ENCODE results near the gene RGS6. TPM values are rescaled to one million over a fixed set of nuclear protein-coding genes. Genes with fewer than 3 reads are reported as not detected.
A peak's percentile ranks its signal among the peaks of the same experiment; 100 is the strongest.

The RGS6 gene
- total RNA-seq, 3 donors from 2014 or later, result 3.4 to 9.2 (median 4.5) TPM

DNA sequence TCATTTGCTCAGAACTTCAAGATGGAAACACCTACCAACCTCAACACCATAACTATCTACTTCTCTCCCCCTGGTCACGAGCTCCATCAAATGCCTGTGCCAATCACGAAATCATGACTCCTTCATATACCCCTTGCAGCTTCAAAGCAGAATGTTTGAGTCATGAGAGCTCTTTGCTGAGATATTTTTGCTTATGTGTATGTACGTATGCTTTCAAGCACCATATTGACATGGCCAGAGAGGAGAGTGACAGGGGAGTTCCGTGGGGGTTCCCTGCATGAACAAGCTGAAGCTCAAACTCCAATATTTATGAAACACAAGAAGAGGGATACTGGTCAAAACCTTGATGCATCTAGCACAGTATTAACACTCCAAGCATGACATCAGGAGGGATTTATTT, 587.3 kb downstream of the RGS6 start:
- Histone ChIP-seq H3K27me3 (no peaks in the 10 kb centered on the region), H3K27ac (no peak overlapping the region), H3K4me1 (peaks cover 0 to 5% of the 10 kb centered on the region in 2 donors), H3K9me3 (no peaks in the 10 kb centered on the region), H3K4me3 (no peak overlapping the region), H3K36me3 (no peaks in the 10 kb centered on the region)
- TF ChIP-seq, protein P1, sequence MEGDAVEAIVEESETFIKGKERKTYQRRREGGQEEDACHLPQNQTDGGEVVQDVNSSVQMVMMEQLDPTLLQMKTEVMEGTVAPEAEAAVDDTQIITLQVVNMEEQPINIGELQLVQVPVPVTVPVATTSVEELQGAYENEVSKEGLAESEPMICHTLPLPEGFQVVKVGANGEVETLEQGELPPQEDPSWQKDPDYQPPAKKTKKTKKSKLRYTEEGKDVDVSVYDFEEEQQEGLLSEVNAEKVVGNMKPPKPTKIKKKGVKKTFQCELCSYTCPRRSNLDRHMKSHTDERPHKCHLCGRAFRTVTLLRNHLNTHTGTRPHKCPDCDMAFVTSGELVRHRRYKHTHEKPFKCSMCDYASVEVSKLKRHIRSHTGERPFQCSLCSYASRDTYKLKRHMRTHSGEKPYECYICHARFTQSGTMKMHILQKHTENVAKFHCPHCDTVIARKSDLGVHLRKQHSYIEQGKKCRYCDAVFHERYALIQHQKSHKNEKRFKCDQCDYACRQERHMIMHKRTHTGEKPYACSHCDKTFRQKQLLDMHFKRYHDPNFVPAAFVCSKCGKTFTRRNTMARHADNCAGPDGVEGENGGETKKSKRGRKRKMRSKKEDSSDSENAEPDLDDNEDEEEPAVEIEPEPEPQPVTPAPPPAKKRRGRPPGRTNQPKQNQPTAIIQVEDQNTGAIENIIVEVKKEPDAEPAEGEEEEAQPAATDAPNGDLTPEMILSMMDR (IDR thresholded peaks at IDR 0.05), result no peak
- TF ChIP-seq POLR2A (IDR thresholded peaks at IDR 0.05) (no peak), POLR2AphosphoS5 (IDR thresholded peaks at IDR 0.05) (no peak)
- intact Hi-C loops (cut with DNase I; ENCODE audit: low total_unique reads), result loop anchor here (5.0 kb wide), 1 partner anchor 383 kb away; no protein-coding TSS in a partner anchor
- no peak for DNase-seq (ENCODE audit: low spot score in 2 of 2)

- no peaks in the 10 kb centered on the region for H3K9me3 ChIP-seq
- TF ChIP-seq, protein P1 (IDR thresholded peaks at IDR 0.05), result no peak
- TF ChIP-seq POLR2A (IDR thresholded peaks at IDR 0.05) (no peak), POLR2AphosphoS5 (IDR thresholded peaks at IDR 0.05) (no peak)
- DNase-seq (ENCODE audit: low spot score in 2 of 2), result no peak
- no peaks in the 10 kb centered on the region for H3K36me3 ChIP-seq
- no peaks in the 10 kb centered on the region for H3K27me3 ChIP-seq
- no peak overlapping the region for H3K27ac ChIP-seq
- H3K4me3 ChIP-seq, result no peak overlapping the region
- peaks cover 0 to 5% of the 10 kb centered on the region in 2 donors for H3K4me1 ChIP-seq
- intact Hi-C loops (cut with DNase I; ENCODE audit: low total_unique reads), result no loop called here
These were observed 588.8 kb downstream of the RGS6 start for GRCh38 chr14:72521045-72521444.

DNA sequence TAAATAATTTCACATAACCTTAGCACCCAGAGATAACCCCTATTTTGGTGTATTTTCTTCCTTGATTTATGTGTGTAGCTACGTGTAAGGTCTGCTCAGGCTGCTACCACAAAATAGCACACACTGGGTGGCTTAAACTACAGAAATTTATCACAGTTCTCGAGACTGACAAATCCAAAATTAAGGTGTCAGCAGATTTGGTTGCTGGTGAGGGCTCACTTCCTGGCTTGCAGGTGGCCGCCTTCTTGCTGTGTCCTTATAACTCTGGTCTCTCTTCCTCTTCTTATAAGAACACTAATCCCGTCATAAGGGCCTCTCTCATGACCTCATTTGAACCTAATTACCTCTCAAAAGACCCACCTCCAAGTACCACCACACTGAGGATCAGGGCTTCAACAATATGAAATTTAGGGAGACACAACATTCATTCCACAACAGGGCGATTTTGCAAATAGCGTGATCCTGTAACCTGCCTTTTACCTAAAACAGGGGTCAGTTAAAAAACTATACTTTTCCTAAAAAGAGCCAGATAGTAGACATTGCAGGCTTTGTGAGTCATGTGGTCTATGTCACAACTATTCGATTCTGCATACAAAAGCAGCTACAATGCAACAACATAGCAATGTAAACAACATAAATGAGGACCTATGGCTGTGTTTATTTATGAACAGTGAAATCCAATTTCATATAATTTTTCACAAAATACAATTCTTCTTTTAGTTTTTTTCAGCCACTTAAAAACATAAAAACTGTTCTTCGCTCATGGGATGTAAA, 589.9 kb downstream of the RGS6 start:
- Histone ChIP-seq H3K36me3 (no peaks in the 10 kb centered on the region), H3K9me3 (no peaks in the 10 kb centered on the region), H3K27ac (no peak overlapping the region), H3K27me3 (no peaks in the 10 kb centered on the region), H3K4me3 (no peak overlapping the region), H3K4me1 (peaks cover 0 to 5% of the 10 kb centered on the region in 2 donors)
- DNase-seq (ENCODE audit: low spot score in 2 of 2), result no peak
- intact Hi-C loops (cut with DNase I; ENCODE audit: low total_unique reads), result no loop called here
- TF ChIP-seq POLR2A (IDR thresholded peaks at IDR 0.05), result no peak
- TF ChIP-seq, protein P1 (IDR thresholded peaks at IDR 0.05), result no peak
- TF ChIP-seq POLR2AphosphoS5 (IDR thresholded peaks at IDR 0.05), result no peak

DNA sequence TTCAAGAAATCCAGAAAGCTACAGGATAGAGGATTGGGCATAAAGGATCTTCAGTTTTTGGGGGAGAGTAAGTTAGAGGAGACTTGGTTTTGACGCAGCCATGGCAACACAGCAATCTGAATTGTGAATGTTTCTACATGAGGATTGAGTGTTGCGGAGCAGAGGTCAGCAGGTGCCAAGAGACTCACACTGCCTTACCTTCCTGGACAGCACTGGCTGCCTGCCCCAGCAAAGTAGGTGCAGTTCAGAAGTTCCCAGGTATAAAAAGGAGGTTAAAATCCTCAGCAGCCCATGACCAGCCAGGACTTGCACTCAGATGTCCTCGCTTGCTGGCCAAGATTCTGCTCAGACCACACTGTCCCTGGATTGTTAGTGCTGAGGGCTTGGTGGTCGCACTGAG, 590.6 kb downstream of the RGS6 start:
- Histone ChIP-seq H3K27ac (peak overlapping the region in 1 of 2 donors; percentile 40), H3K9me3 (no peaks in the 10 kb centered on the region), H3K36me3 (no peaks in the 10 kb centered on the region), H3K4me3 (no peak overlapping the region), H3K4me1 (peaks cover 0 to 5% of the 10 kb centered on the region in 2 donors), H3K27me3 (no peaks in the 10 kb centered on the region)
- TF ChIP-seq, protein P1 (IDR thresholded peaks at IDR 0.05), result no peak
- TF ChIP-seq POLR2A (IDR thresholded peaks at IDR 0.05) (no peak), POLR2AphosphoS5 (IDR thresholded peaks at IDR 0.05) (no peak)
- intact Hi-C loops (cut with DNase I; ENCODE audit: low total_unique reads), result no loop called here
- no peak for DNase-seq (ENCODE audit: low spot score in 2 of 2)

All from breast epithelium (tissue), 4 donors.